ENCODE data around the gene TMEM222.

- TF ChIP-seq CTCF (IDR thresholded peaks at IDR 0.05; ENCODE audit: low read length), result no peak
- TF ChIP-seq EZH2 (optimal IDR thresholded peaks at IDR 0.05; ENCODE audit: low read depth, low read length), result no peak
These were observed 13.8 kb downstream of the TMEM222 start for GRCh38 chr1:27335506-27336422.

Data from MM.1S (cell line).